A673 (cell line): ENCODE results near the gene FAXDC2. TPM values are rescaled to one million over a fixed set of nuclear protein-coding genes. Genes with fewer than 3 reads are reported as not detected.

Experiments
- BruUV-seq: library from RNA; stranded (reverse); fragments of 400-500 nt; replicated peaks from 2 replicates; lab custom pipeline; 2021; lab: Mats Ljungman, UMichigan
- CTCF ChIA-PET: fragments of 300-600 bp; sonication (Branson Sonifier 250); formaldehyde crosslinking; loops from one replicate; lab custom pipeline; 2022; ENCODE audit warnings: antibody characterized with exemption; lab: Charles Lee
- POLR2A ChIA-PET: fragments of 300-600 bp; sonication (Branson Sonifier 250); formaldehyde crosslinking; loops from one replicate; lab custom pipeline; 2022; ENCODE audit warnings: antibody characterized with exemption; ENCODE audit not compliant: low non-redundant PET; lab: Charles Lee
- DNase-seq: peaks from one replicate; pipeline ENCODE4 v3.0.0-alpha.2; 2015; ENCODE audit warnings: low spot score
- H3K27ac ChIP-seq: fragments of 200-600 bp; sonication (generic); 2 replicates; pipeline ENCODE4 v1.5.1; 2016; ENCODE audit warnings: mixed run types, low read depth, mild to moderate bottlenecking, mixed read lengths, antibody characterized with exemption, low read length; ENCODE audit not compliant: poor library complexity, severe bottlenecking
- H3K27me3 ChIP-seq: fragments of 200-600 bp; sonication (generic); replicated peaks from 2 replicates; pipeline ENCODE4 v1.6.1; 2017; ENCODE audit warnings: mixed run types, low read depth, mild to moderate bottlenecking, mixed read lengths, antibody characterized with exemption, low read length; ENCODE audit not compliant: insufficient read depth, poor library complexity
- H3K36me3 ChIP-seq: fragments of 200-600 bp; sonication (generic); 2 replicates; pipeline ENCODE4 v1.6.1; 2016; ENCODE audit warnings: mixed run types, mild to moderate bottlenecking, mixed read lengths, antibody characterized with exemption, low read length; ENCODE audit not compliant: insufficient read depth, poor library complexity, severe bottlenecking
- H3K4me1 ChIP-seq: fragments of 200-600 bp; sonication (generic); 2 replicates; pipeline ENCODE4 v1.6.1; 2017; ENCODE audit warnings: mixed run types, mild to moderate bottlenecking, mixed read lengths, antibody characterized with exemption, low read length; ENCODE audit not compliant: insufficient read depth, poor library complexity, severe bottlenecking
- H3K4me3 ChIP-seq: fragments of 200-600 bp; sonication (generic); 2 replicates; pipeline ENCODE4 v1.5.1; 2016; ENCODE audit warnings: low read depth, mixed run types, mild to moderate bottlenecking, mixed read lengths, low read length; ENCODE audit not compliant: poor library complexity, severe bottlenecking
- H3K9me3 ChIP-seq: fragments of 200-600 bp; sonication (generic); 2 replicates; pipeline ENCODE4 v1.6.1; 2016; ENCODE audit warnings: mixed run types, low read depth, mild to moderate bottlenecking, mixed read lengths, antibody characterized with exemption, low read length; ENCODE audit not compliant: poor library complexity, severe bottlenecking
- EZH2 ChIP-seq: fragments of 200-600 bp; sonication (generic); IDR thresholded peaks from 2 replicates; pipeline ENCODE4 v1.6.1; 2017; ENCODE audit warnings: borderline replicate concordance, low read depth, mild to moderate bottlenecking, mixed read lengths, antibody characterized with exemption, low read length; ENCODE audit not compliant: poor library complexity, severe bottlenecking
- intact Hi-C: fragments of 100-400 bp; cut with micrococcal nuclease; formaldehyde crosslinking; loops from one replicate; pipeline ENCODE4 v1.10.0; 2022; ENCODE audit not compliant: unreplicated experiment
- total RNA-seq: library from RNA; stranded (reverse); gene quantifications from 2 replicates; pipeline ENCODE4 v1.2.3, GENCODE V29; 2021
- TF ChIP-seq, protein P1 (sequence below): fragments of 300-800, 200-600 bp; sonication (generic); conservative IDR thresholded peaks from 2 replicates; pipeline ENCODE4 v1.5.1; 2017; ENCODE audit warnings: low read depth, mild to moderate bottlenecking, antibody characterized with exemption, low read length, moderate library complexity, mixed read lengths

Gene FAXDC2
- total RNA-seq, 1 experiment from 2014 or later: not detected

DNA sequence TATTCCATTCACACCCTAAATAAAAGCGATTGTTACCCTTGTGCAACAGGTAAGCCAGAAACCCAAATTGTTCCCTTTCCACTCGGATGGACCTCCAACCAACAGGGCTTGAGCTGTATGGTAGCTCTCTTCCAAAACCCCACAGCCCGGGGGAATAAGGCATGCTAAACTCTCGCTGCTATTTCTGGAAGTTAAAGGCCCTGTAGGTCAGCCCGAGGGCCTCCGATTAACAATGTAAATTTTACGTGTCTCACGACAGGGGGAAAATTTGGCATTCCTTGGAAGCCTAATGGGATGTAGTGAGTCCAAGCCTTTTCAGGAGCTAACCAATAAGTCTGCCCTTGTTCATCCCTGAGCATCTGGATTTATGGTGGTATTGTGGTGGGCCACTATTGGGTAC lies 34.0 kb upstream of the FAXDC2 start:
- ChIA-PET CTCF (no interaction called here), POLR2A (no interaction called here)
- Histone ChIP-seq H3K4me1 (no peaks in the 10 kb centered on the region), H3K27ac (no peak overlapping the region), H3K4me3 (no peak overlapping the region), H3K27me3 (no peaks in the 10 kb centered on the region), H3K9me3 (peaks cover 13% of the 10 kb centered on the region), H3K36me3 (peaks cover 47% of the 10 kb centered on the region)
- intact Hi-C loops: no loop called here
- BruUV-seq: no TSS peak
- no peak for DNase-seq
- TF ChIP-seq, protein P1, sequence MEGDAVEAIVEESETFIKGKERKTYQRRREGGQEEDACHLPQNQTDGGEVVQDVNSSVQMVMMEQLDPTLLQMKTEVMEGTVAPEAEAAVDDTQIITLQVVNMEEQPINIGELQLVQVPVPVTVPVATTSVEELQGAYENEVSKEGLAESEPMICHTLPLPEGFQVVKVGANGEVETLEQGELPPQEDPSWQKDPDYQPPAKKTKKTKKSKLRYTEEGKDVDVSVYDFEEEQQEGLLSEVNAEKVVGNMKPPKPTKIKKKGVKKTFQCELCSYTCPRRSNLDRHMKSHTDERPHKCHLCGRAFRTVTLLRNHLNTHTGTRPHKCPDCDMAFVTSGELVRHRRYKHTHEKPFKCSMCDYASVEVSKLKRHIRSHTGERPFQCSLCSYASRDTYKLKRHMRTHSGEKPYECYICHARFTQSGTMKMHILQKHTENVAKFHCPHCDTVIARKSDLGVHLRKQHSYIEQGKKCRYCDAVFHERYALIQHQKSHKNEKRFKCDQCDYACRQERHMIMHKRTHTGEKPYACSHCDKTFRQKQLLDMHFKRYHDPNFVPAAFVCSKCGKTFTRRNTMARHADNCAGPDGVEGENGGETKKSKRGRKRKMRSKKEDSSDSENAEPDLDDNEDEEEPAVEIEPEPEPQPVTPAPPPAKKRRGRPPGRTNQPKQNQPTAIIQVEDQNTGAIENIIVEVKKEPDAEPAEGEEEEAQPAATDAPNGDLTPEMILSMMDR: no peak
- TF ChIP-seq EZH2: no peak

DNA sequence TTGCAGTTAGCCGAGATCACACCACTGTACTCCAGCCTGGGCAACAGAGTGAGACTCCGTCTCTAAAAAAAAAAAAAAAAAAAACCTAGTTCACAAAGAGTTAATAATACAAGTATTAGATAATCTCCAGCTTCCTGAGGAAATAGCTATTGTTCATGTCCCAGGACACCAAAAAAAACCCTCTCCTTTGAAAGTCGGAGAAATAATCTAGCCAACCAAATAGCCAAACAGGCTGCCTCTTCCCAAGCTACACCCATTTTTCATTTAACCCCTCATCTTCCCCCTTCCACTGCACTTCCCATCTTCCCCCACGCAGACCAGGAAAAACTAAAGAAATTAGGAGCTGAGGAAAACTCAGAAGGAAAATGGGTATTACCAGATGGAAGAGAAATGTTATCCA lies 31.6 kb upstream of the FAXDC2 start:
- Histone ChIP-seq H3K4me3 (no peak overlapping the region), H3K9me3 (peaks cover 24% of the 10 kb centered on the region), H3K27me3 (no peaks in the 10 kb centered on the region), H3K27ac (no peak overlapping the region), H3K4me1 (no peaks in the 10 kb centered on the region), H3K36me3 (peaks cover 29% of the 10 kb centered on the region)
- BruUV-seq: no TSS peak
- POLR2A ChIA-PET: no interaction called here
- DNase-seq: no peak
- intact Hi-C loops: no loop called here
- CTCF ChIA-PET: no interaction called here
- TF ChIP-seq, protein P1: no peak
- TF ChIP-seq EZH2: no peak

DNA sequence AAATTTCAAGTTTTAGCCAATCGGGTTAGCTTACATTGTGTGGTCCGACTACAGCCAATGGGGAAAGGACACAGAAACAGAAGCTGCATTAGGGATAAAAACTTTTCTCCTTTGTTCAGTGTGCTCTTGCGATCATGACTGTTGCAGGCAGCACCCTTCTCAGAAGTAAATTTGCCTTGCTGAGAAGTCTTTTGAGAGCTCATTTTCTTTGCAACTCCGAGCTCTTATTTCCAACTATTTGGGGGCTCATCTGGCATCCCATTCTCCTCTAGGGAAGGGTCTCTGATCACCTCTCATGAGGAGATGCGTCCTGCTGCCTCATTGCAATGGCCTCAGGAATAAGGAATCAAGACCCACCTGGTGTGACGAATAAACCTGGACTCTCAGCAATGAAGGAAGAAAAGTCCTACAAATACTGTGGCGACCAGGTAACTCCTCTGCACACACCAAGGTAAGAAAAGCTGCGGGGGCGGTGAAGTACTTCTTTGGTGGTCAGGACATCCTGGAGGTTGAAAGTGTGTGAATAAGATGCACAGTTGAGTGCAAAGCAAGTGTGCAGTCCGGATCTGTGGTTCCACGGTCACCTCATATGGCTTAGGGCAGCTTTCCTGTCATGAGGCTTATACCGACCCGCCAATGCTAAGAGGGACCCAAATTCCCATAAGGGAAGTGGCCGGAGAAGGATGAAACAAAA lies 28.4 kb upstream of the FAXDC2 start:
- H3K4me1 ChIP-seq: no peaks in the 10 kb centered on the region
- H3K27me3 ChIP-seq: no peaks in the 10 kb centered on the region
- intact Hi-C loops: no loop called here
- peaks cover 31% of the 10 kb centered on the region for H3K36me3 ChIP-seq
- DNase-seq: no peak
- TF ChIP-seq EZH2: no peak
- TF ChIP-seq, protein P1: no peak
- no peak overlapping the region for H3K27ac ChIP-seq
- POLR2A ChIA-PET: no interaction called here
- no TSS peak for BruUV-seq
- CTCF ChIA-PET: no interaction called here
- peaks cover 11% of the 10 kb centered on the region for H3K9me3 ChIP-seq
- H3K4me3 ChIP-seq: no peak overlapping the region
